PC-3 (cell line): ENCODE data around the gene ZNF74. TPM values are rescaled to one million over a fixed set of nuclear protein-coding genes. Genes with fewer than 3 reads are reported as not detected.

ENCODE experiments used
- ATAC-seq: fragments of 200-7000 bp; cut with Tn5 transposase; 2 replicates; pipeline ENCODE4 v1.9.1; 2020; ENCODE audit warnings: mild to moderate bottlenecking, moderate library complexity
- BruUV-seq: library from RNA; stranded (reverse); fragments of 400-500 nt; replicated peaks from 2 replicates; lab custom pipeline; 2021; lab: Mats Ljungman, UMichigan
- CTCF ChIA-PET: fragments of 300-600 bp; sonication (Branson Sonifier 250); formaldehyde crosslinking; loops from one replicate; lab custom pipeline; 2022; ENCODE audit warnings: antibody characterized with exemption; lab: Charles Lee
- POLR2A ChIA-PET: fragments of 300-600 bp; sonication (Branson Sonifier 250); formaldehyde crosslinking; loops from one replicate; lab custom pipeline; 2022; ENCODE audit warnings: antibody characterized with exemption; ENCODE audit not compliant: unreplicated experiment; lab: Charles Lee
- DNase-seq: peaks from one replicate; pipeline ENCODE4 v3.0.0-alpha.2; 2015
- H2AFZ ChIP-seq: fragments of 300-600 bp; sonication (generic); 2 replicates; pipeline ENCODE4 v1.6.0; 2016; ENCODE audit warnings: antibody characterized with exemption, low read length
- H3F3A ChIP-seq: fragments of 300-600 bp; sonication (generic); one replicate; pipeline ENCODE4 v1.6.0; 2017; ENCODE audit warnings: antibody characterized with exemption, low read length, control low read depth, mild to moderate bottlenecking; ENCODE audit not compliant: unreplicated experiment
- H3K27ac ChIP-seq: fragments of 300-600 bp; sonication (generic); 2 replicates; pipeline ENCODE4 v1.5.1; 2016; ENCODE audit warnings: mild to moderate bottlenecking, low read length
- H3K27me3 ChIP-seq: fragments of 300-600 bp; sonication (generic); 2 replicates; pipeline ENCODE4 v1.6.1; 2016; ENCODE audit warnings: low read length, mixed read lengths
- H3K36me3 ChIP-seq: fragments of 300-600 bp; sonication (generic); 2 replicates; pipeline ENCODE4 v1.6.1; 2016; ENCODE audit warnings: low read depth, mixed run types, low read length, mixed read lengths
- H3K4me1 ChIP-seq: fragments of 300-600 bp; sonication (generic); 2 replicates; pipeline ENCODE4 v1.5.1; 2016; ENCODE audit warnings: low read length; ENCODE audit not compliant: insufficient read depth
- H3K4me2 ChIP-seq: fragments of 300-600 bp; sonication (generic); 2 replicates; pipeline ENCODE4 v1.6.0; 2016; ENCODE audit warnings: low read length
- H3K4me3 ChIP-seq: fragments of 300-600 bp; sonication (generic); 2 replicates; pipeline ENCODE4 v1.5.1; 2016; ENCODE audit warnings: mild to moderate bottlenecking, low read length, mixed read lengths
- H3K79me2 ChIP-seq: fragments of 300-600 bp; sonication (generic); 2 replicates; pipeline ENCODE4 v1.6.1; 2017; ENCODE audit warnings: low read length, mixed read lengths
- H3K9ac ChIP-seq: fragments of 300-600 bp; sonication (generic); 2 replicates; pipeline ENCODE4 v1.6.0; 2016; ENCODE audit warnings: mild to moderate bottlenecking, low read length
- H3K9me2 ChIP-seq: fragments of 300-600 bp; sonication (generic); replicated peaks from 2 replicates; pipeline ENCODE4 v1.6.1; 2016; ENCODE audit warnings: mixed run types, low read length, mixed read lengths
- H3K9me3 ChIP-seq: fragments of 300-600 bp; sonication (generic); 2 replicates; pipeline ENCODE4 v1.6.1; 2016; ENCODE audit warnings: low read length, mixed read lengths
- H4K20me1 ChIP-seq: fragments of 300-600 bp; sonication (generic); 2 replicates; pipeline ENCODE4 v1.6.1; 2016; ENCODE audit warnings: low read length, mixed read lengths
- EZH2 ChIP-seq: fragments of 300-600 bp; sonication (generic); IDR thresholded peaks from one replicate; pipeline ENCODE4 v1.6.1; 2017; ENCODE audit warnings: antibody characterized with exemption, mild to moderate bottlenecking, low read length; ENCODE audit not compliant: unreplicated experiment
- EZH2phosphoT487 ChIP-seq: fragments of 300-600 bp; sonication (generic); IDR thresholded peaks from 2 replicates; pipeline ENCODE4 v1.6.1; 2018; ENCODE audit warnings: mild to moderate bottlenecking, antibody characterized with exemption, low read length, borderline replicate concordance
- intact Hi-C: fragments of 100-400 bp; cut with micrococcal nuclease; formaldehyde crosslinking; loops from 2 replicates; pipeline ENCODE4 v1.9.0; 2023
- total RNA-seq: library from RNA; depleted of rRNA; stranded (reverse); fragments of >200 nt; gene quantifications from 2 replicates; pipeline ENCODE4 v1.2.3, GENCODE V29; 2014
- TF ChIP-seq, protein P1 (sequence below): fragments of 300-600 bp; sonication (generic); conservative IDR thresholded peaks from 2 replicates; pipeline ENCODE4 v1.5.1; 2017; ENCODE audit warnings: antibody characterized with exemption, low read depth, mild to moderate bottlenecking, low read length

The ZNF74 gene
- total RNA-seq, 1 experiment from 2014 or later, result 11.1 TPM

DNA sequence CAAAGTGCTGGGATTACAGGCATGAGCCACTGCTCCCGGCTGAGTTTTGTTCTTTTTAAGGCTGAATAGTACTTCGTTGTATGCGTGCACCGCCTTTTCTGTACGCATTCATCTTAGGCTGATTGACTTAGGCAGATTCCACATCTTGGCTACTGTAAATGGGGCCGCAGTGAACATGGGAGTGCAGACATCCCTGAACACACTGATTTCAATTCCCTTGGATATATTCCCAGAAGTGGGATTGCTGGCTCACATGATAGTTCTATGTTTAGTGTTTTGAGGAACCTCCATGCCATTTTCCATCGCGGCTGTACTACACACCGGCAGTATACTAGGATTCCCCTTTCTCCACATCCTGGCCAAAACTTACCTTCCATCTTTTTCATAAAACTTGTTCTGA, 10.4 kb upstream of the ZNF74 start:
- intact Hi-C loops, result no loop called here
- H3K9ac ChIP-seq, result no peak overlapping the region
- no peaks in the 10 kb centered on the region for H3K36me3 ChIP-seq
- H3K4me1 ChIP-seq, result no peaks in the 10 kb centered on the region
- CTCF ChIA-PET, result interaction anchor here (0.6 kb wide), 1 partner anchor 110 kb away, joined by 6 read pairs; no protein-coding TSS in a partner anchor
- H4K20me1 ChIP-seq, result no peaks in the 10 kb centered on the region
- no peak for ATAC-seq
- no peaks in the 10 kb centered on the region for H3K9me2 ChIP-seq
- no peaks in the 10 kb centered on the region for H3K27me3 ChIP-seq
- no peaks in the 10 kb centered on the region for H3K9me3 ChIP-seq
- H3K79me2 ChIP-seq, result no peaks in the 10 kb centered on the region
- BruUV-seq, result no TSS peak
- TF ChIP-seq, protein P1, sequence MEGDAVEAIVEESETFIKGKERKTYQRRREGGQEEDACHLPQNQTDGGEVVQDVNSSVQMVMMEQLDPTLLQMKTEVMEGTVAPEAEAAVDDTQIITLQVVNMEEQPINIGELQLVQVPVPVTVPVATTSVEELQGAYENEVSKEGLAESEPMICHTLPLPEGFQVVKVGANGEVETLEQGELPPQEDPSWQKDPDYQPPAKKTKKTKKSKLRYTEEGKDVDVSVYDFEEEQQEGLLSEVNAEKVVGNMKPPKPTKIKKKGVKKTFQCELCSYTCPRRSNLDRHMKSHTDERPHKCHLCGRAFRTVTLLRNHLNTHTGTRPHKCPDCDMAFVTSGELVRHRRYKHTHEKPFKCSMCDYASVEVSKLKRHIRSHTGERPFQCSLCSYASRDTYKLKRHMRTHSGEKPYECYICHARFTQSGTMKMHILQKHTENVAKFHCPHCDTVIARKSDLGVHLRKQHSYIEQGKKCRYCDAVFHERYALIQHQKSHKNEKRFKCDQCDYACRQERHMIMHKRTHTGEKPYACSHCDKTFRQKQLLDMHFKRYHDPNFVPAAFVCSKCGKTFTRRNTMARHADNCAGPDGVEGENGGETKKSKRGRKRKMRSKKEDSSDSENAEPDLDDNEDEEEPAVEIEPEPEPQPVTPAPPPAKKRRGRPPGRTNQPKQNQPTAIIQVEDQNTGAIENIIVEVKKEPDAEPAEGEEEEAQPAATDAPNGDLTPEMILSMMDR, result no peak
- TF ChIP-seq EZH2, result no peak
- no peak for TF ChIP-seq EZH2phosphoT487
- H3K4me2 ChIP-seq, result no peak overlapping the region
- H3K4me3 ChIP-seq, result no peak overlapping the region
- POLR2A ChIA-PET, result no interaction called here
- H3K27ac ChIP-seq, result no peak overlapping the region
- no peak for DNase-seq
- H2AFZ ChIP-seq, result no peak overlapping the region
- H3F3A ChIP-seq, result no peaks in the 10 kb centered on the region

DNA sequence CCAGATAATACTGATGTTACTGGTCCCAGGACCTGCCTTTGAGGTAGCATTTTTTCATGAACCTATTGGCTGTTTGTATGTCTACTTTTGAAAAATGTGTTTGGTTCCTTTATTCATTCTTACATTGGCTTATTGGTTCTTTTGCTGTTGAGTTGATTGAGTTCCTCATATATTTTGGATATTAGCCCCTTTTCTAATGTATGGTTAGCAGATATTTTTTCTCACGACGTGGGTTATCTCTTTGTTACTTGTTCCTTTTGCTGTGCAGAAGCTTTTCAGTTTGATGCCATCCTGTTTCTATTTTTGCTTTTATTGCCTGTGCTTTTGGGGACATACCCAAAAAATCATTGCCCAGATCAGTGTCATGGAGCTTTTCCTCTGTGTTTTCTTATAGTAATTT, 9.8 kb upstream of the ZNF74 start:
- H3K27me3 ChIP-seq, result no peaks in the 10 kb centered on the region
- no peaks in the 10 kb centered on the region for H3K4me1 ChIP-seq
- H4K20me1 ChIP-seq, result no peaks in the 10 kb centered on the region
- no peaks in the 10 kb centered on the region for H3K9me3 ChIP-seq
- ChIA-PET CTCF (no interaction called here), POLR2A (no interaction called here)
- no peaks in the 10 kb centered on the region for H3K79me2 ChIP-seq
- no peak for DNase-seq
- no peak overlapping the region for H3K4me3 ChIP-seq
- H3K4me2 ChIP-seq, result no peak overlapping the region
- no peak overlapping the region for H2AFZ ChIP-seq
- BruUV-seq, result no TSS peak
- no peak overlapping the region for H3K27ac ChIP-seq
- H3K9ac ChIP-seq, result no peak overlapping the region
- no peaks in the 10 kb centered on the region for H3F3A ChIP-seq
- ATAC-seq, result no peak
- H3K9me2 ChIP-seq, result no peaks in the 10 kb centered on the region
- H3K36me3 ChIP-seq, result no peaks in the 10 kb centered on the region
- TF ChIP-seq, protein P1, result no peak
- no peak for TF ChIP-seq EZH2phosphoT487
- no peak for TF ChIP-seq EZH2
- intact Hi-C loops, result no loop called here

DNA sequence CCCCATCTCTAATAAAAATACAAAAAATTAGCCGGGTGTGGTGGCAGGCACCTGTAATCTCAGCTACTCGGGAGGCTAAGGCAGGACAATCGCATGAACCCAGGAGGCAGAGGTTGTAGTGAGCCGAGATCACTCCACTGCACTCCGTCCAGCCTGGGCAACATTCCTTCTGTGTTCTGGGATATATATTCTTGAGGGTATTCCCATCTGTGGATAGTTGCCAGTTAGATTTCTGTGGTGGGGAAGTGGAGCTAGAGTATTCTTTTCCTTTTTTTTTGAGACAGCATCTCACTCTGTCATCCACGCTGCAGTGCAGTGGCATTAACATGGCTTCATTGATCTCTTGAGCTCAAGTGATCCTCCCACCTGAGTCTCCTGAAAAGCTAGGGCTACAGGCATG, 9.1 kb upstream of the ZNF74 start:
- no peak overlapping the region for H3K4me2 ChIP-seq
- CTCF ChIA-PET, result no interaction called here
- POLR2A ChIA-PET, result no interaction called here
- no peaks in the 10 kb centered on the region for H3F3A ChIP-seq
- no peaks in the 10 kb centered on the region for H3K27me3 ChIP-seq
- no peaks in the 10 kb centered on the region for H3K4me1 ChIP-seq
- H2AFZ ChIP-seq, result no peak overlapping the region
- BruUV-seq, result no TSS peak
- no peaks in the 10 kb centered on the region for H3K9me3 ChIP-seq
- intact Hi-C loops, result no loop called here
- DNase-seq, result no peak
- TF ChIP-seq EZH2 (no peak), EZH2phosphoT487 (no peak)
- TF ChIP-seq, protein P1, result no peak
- H4K20me1 ChIP-seq, result no peaks in the 10 kb centered on the region
- no peak for ATAC-seq
- H3K27ac ChIP-seq, result no peak overlapping the region
- no peaks in the 10 kb centered on the region for H3K9me2 ChIP-seq
- H3K9ac ChIP-seq, result no peak overlapping the region
- H3K36me3 ChIP-seq, result no peaks in the 10 kb centered on the region
- H3K79me2 ChIP-seq, result no peaks in the 10 kb centered on the region
- H3K4me3 ChIP-seq, result no peak overlapping the region
